Testis (tissue), 2 donors: ENCODE data around the gene UNK.

Source experiments
- POLR2A ChIP-seq: fragments of 450-650 bp; IDR thresholded peaks from one replicate; pipeline ENCODE4 v1.6.1; 2017; ENCODE audit warnings: antibody characterized with exemption, mild to moderate bottlenecking, moderate library complexity
- TF ChIP-seq, protein P1 (sequence below), 3 experiments: fragments of 450-650 bp in 2 of 3; fragments of 200-600 bp in 1 of 3; sonication (generic) in 1 of 3; IDR thresholded peaks; one replicate each; pipeline ENCODE4 v1.5.1; 2016 to 2019; ENCODE audit warnings: antibody characterized with exemption in 3 of 3, mild to moderate bottlenecking in 2 of 3, moderate library complexity in 1 of 3

DNA sequence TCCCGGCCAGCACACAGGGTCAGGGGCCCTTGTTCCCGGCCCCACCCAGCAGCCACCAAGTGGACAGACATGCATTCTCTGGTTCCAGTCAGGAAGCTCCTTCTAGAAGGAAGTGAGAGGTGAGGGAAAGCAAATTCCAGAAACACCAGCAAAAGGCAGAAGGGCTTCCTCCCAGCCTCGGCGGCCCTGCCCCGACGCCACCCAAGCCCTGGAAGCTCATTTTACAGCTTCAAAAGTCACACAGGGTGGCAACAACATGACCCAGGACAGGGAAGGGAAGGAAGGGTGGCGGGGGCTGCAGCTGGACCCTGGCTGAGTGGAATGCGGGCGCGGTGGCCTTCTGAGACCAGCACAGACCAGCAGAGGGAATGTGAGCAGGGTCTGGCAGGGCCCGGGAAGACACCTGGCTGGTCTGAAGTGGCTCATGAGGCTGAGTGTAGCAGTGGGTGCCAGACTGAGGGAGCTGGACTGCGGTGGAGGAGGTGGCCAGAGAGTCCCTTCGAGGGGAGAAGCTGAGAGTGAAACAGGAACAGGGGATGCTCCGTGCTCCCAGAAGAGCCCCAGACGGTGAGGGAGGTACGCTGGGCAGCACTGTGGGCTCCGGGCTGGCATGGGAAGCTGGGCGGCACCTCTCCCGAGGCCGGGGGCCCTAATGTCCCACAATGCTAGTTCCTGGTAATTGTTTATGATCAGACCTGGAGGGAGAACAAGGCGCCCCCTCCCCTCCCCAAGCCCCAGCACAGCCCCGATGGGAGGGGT lies 61.5 kb downstream of the UNK start:
- TF ChIP-seq, protein P1, sequence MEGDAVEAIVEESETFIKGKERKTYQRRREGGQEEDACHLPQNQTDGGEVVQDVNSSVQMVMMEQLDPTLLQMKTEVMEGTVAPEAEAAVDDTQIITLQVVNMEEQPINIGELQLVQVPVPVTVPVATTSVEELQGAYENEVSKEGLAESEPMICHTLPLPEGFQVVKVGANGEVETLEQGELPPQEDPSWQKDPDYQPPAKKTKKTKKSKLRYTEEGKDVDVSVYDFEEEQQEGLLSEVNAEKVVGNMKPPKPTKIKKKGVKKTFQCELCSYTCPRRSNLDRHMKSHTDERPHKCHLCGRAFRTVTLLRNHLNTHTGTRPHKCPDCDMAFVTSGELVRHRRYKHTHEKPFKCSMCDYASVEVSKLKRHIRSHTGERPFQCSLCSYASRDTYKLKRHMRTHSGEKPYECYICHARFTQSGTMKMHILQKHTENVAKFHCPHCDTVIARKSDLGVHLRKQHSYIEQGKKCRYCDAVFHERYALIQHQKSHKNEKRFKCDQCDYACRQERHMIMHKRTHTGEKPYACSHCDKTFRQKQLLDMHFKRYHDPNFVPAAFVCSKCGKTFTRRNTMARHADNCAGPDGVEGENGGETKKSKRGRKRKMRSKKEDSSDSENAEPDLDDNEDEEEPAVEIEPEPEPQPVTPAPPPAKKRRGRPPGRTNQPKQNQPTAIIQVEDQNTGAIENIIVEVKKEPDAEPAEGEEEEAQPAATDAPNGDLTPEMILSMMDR (IDR thresholded peaks at IDR 0.05), result no peak
- no peak for TF ChIP-seq POLR2A
